GM18520 (cell line): ENCODE data around the gene CD44.

Source experiments
- ATAC-seq: cut with Tn5 transposase; IDR thresholded peaks from one replicate; pipeline ENCODE4 v1.9.1; 2021; ENCODE audit not compliant: unreplicated experiment

Gene CD44

GRCh38 chr11:35136311-35136710, 2.7 kb upstream of the CD44 start:
- no peak for ATAC-seq

GRCh38 chr11:35138058-35138457, 913 bp upstream of the CD44 start:
- ATAC-seq: no peak

- no peak for ATAC-seq
Measured at GRCh38 chr11:35138606-35138942, 397 bp upstream of the CD44 start.

GRCh38 chr11:35139722-35140282, 831 bp downstream of the CD44 start:
- ATAC-seq: no peak

GRCh38 chr11:35141071-35141470, 2.1 kb downstream of the CD44 start:
- ATAC-seq: no peak

- no peak for ATAC-seq
Measured at GRCh38 chr11:35141571-35141971, 2.6 kb downstream of the CD44 start.

- ATAC-seq: no peak
Measured at GRCh38 chr11:35142481-35143075, 3.6 kb downstream of the CD44 start.

GRCh38 chr11:35143297-35144135, 4.5 kb downstream of the CD44 start:
- no peak for ATAC-seq

GRCh38 chr11:35144136-35144741, 5.3 kb downstream of the CD44 start:
- peak; percentile 37 for ATAC-seq

- no peak for ATAC-seq
Measured at GRCh38 chr11:35144806-35145205, 5.8 kb downstream of the CD44 start.

- ATAC-seq: peak; percentile 44
Measured at GRCh38 chr11:35145271-35145670, 6.3 kb downstream of the CD44 start.

GRCh38 chr11:35146074-35146521, 7.1 kb downstream of the CD44 start:
- peak; percentile 34 for ATAC-seq

GRCh38 chr11:35146711-35147110, 7.7 kb downstream of the CD44 start:
- ATAC-seq: no peak

GRCh38 chr11:35147235-35147634, 8.3 kb downstream of the CD44 start:
- ATAC-seq: no peak

- ATAC-seq: no peak
Measured at GRCh38 chr11:35148163-35148837, 9.3 kb downstream of the CD44 start.

GRCh38 chr11:35150454-35150853, 11.5 kb downstream of the CD44 start:
- ATAC-seq: no peak

- no peak for ATAC-seq
Measured at GRCh38 chr11:35151241-35151640, 12.3 kb downstream of the CD44 start.

- no peak for ATAC-seq
Measured at GRCh38 chr11:35151683-35152280, 12.8 kb downstream of the CD44 start.

- no peak for ATAC-seq
Measured at GRCh38 chr11:35152575-35152974, 13.6 kb downstream of the CD44 start.

GRCh38 chr11:35153280-35153679, 14.3 kb downstream of the CD44 start:
- no peak for ATAC-seq

- no peak for ATAC-seq
Measured at GRCh38 chr11:35154952-35155351, 16.0 kb downstream of the CD44 start.
